Activated T-helper 9 cell treated with anti-CD3 and anti-CD28 coated beads, Interleukin-2, amount 50 U/mL, for 16 hours (primary cell): Measurements from ENCODE around the gene OTOGL.
"Not testable (repeated sequence)": the region's sequence is repeated elsewhere in the genome, so short reads cannot be mapped to it uniquely, and the experiment has no call there.

ENCODE experiments used
- DNase-seq: peaks from one replicate; pipeline ENCODE4 v3.0.0-alpha.2; 2020; ENCODE audit warnings: low read depth

Gene OTOGL

DNA sequence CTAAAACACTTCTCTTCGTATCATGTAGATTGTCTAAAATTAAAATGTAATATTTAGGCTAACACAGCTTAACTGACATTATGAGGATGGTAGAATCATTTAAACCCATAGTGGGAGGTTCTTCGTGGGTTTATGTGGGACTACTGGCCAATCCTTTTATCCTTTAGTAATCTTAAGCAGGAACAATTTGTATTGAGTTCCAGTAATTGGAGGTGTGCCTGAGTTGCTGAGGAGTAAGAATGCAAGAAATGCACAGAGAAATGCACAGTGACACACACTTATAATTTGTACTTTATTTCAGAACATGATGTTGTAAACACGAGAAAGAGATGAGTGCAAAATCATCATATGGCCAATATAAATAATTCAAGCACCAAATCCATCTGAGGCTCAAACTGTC lies 22.3 kb downstream of the OTOGL start:
- DNase-seq, result no peak

DNA sequence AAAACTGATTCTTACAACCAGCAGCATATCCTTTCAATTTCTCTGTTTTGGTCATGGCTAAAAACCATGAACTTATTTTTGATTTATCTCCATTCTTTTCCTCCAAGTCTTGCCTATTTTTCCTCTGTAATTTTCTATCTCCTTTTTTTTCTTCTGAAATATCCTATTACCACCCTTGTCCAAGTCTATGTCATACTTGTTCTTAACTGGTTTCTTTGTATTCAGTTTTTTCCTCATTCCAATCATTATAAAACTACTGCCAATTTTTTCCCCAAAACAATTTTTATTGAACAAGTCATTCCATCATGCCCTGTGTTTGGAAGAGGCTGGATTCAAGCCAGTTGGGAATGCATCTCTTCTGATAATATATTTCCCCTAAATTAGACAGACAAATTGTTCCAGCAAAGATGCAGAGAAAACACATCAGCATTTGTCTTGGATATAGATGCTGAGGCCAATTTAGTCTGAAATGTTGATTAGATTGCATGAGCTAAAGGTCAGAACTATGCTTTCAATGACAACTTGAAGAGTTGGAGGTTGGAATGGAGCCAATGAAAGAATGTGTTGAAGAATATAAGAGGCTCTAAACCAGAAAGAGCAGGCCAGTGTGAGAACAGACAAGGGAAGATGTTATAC lies 30.7 kb downstream of the OTOGL start:
- no peak for DNase-seq

- DNase-seq, result no peak
Measured at GRCh38 chr12:80135624-80136023, 36.3 kb downstream of the OTOGL start.

DNA sequence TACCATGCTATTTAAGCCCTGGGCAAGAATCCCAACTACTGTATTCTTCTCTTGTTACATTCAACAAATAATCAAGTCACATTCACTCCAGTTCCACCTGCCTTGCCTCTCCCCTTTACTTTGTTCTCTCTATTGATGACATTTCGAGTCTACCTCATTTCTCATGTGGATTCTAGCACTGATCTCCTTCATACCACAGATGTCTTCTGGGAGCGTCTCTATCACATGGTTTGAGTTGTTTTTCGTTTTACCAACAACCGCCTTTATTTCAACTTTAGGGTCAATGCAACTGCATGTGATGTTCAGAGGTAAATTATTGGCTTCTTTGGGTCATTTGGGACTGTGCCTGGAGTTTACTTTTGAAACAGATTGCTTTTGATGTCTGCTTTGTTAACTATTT lies 40.7 kb downstream of the OTOGL start:
- no peak for DNase-seq

DNA sequence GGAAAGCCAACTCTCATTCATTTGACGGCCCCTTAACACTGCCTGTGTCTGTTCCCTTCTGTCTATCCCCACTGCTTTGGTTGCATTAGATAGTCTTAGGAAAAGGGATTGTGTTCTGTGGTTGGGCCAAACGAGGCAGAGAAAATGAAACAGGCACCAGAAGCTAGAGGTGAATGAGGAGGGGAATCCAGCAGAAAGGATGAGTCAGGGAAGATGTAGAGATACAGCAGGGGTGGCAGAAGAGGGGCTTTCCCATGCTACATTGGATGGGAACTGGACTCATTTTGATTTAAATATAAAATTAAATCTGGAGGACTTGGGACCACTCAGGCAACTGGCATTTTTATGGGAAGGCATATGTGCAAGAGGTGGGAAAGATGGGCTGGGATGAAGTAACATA lies 43.3 kb downstream of the OTOGL start:
- no peak for DNase-seq

DNA sequence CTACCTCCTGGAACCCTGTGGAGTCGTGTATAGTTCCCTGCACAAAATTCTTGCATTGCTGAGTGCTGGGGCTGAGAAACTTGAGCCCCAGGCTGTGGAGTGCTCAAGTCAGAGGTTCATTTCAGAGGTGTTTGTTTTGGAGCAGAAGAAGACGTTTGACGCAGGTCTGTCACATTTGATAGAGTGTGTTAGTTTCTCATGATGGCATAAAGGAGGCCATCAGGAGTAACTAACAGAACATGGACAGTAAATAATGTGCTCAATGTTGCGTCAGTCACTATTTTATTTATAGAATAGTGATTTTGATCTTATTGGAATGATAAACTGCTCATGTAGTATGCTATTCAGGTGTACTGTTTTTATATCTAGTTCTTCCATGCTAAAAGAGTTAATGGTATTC lies 44.2 kb downstream of the OTOGL start:
- DNase-seq, result no peak

DNA sequence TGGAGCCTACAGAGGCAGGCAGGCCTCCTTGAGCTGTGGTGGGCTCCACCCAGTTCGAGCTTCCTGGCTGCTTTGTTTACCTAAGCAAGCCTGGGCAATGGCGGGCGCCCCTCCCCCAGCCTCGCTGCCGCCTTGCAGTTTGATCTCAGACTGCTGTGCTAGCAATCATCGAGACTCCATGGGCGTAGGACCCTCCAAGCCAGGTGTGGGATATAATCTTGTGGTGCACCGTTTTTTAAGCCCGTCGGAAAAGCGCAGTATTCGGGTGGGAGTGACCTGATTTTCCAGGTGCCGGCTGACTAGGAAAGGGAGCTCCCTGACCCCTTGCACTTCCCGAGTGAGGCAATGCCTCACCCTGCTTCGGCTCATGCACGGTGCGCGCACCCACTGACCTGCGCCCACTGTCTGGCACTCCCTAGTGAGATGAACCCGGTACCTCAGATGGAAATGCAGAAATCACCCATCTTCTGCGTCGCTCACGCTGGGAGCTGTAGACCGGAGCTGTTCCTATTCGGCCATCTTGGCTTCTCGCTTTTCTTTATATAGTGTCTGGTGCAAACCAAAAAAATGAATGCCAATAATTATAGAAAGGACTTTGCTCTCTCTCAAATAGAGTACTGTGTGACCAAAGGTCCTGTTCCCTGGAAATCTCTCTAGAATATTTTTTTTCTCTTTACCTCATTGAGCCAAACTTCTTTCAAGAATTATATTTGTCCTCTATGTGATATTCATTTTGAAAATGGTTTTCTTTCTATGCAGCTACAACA lies 50.4 kb downstream of the OTOGL start:
- DNase-seq, result not testable (repeated sequence)

DNA sequence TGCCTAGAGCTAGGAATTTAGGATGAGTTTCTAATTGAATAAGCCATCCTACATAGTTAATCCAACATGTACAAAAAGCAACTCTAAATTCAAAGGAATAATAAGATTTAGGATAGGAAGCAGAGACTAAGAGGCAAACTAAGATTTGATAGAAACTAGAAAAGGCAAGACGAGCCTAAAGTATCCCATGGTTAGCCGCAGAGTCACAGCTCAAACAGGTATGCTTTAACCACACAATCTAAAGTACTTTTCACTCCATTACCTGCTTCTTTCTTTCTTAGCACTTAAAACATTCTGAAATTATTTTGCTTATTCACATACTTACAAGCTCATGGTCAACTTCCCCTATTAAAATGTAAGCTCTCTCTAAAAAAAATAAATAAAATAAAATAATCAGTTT lies 51.8 kb downstream of the OTOGL start:
- DNase-seq, result no peak

GRCh38 chr12:80154261-80154660 lies 54.9 kb downstream of the OTOGL start:
- DNase-seq, result no peak

DNA sequence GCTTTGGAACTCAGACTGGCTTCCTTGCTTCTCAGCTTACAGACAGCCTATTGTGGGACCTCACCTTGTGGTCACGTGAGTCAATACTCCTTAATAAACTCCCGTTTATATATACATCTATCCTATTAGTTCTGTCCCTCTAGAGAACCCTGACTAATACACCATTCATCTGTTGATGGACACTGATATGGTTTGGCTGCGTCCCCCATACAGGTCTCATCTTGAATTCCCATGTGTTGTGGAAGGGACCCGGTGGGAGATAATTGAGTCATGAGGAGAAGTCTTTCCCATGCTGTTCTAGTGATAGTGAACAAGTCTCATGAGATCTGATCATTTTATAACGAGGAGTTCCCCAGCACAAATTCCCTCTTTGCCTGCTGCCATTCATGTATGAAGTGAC lies 57.0 kb downstream of the OTOGL start:
- DNase-seq, result no peak

DNA sequence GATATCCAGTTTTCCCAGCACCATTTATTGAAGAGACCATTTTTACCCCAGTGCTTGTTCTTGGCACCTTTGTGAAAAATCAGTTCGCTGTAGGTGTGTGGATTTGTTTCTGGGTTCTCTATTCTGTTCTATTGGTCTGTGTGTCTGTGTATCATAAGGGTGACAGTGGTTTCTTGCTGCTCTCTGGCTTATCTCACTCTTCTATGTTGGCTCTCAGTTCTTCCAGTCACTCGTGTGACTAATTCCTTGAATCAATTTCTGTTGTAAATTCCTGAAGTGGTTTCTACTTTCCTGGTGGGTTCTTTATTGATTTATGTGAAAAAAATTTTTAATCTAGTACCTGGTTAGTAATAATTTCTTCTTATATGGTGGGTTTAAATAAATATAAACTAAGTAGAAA lies 58.3 kb downstream of the OTOGL start:
- DNase-seq, result no peak

GRCh38 chr12:80161612-80162011 lies 62.3 kb downstream of the OTOGL start:
- DNase-seq, result no peak

DNA sequence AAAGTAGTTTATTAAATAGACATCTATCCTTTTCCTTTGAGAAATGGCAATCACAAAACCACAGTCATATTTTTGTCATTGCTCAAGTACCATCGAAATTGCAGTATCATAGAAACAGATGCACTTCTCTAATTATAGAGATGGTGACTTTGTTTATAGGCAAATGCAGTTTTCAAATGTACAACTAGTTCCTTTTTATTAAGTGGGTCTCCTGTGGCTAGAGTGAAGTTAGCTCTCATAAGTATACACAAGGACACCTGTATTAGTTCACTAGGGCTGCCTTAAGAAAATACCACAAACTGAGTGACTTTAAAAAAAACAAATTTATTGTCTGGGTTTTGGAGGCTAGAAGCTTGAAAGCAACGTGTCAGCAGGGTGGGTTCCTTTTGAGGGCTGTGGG lies 62.8 kb downstream of the OTOGL start:
- DNase-seq, result no peak

GRCh38 chr12:80165746-80166145 lies 66.4 kb downstream of the OTOGL start:
- DNase-seq, result no peak

DNA sequence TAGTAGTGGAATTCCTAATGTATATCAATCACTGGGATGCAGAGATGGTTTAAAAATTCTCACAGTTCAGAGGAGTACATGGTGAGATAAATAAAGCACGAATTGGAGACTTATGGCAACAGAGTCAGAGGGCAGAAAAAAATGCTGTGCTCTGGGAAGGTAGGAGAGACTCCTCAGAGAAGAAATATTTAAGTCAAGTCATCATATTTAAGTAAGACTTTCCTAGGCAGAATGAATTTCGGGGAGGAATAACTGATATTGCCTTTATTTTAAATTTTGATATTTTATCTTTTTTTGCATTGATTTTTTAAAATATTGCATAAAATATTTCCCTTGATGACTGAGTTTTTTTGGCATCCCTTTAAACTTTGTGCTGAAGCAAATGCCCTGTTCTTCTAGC lies 67.4 kb downstream of the OTOGL start:
- DNase-seq, result no peak

GRCh38 chr12:80168936-80169335 lies 69.6 kb downstream of the OTOGL start:
- DNase-seq, result no peak

DNA sequence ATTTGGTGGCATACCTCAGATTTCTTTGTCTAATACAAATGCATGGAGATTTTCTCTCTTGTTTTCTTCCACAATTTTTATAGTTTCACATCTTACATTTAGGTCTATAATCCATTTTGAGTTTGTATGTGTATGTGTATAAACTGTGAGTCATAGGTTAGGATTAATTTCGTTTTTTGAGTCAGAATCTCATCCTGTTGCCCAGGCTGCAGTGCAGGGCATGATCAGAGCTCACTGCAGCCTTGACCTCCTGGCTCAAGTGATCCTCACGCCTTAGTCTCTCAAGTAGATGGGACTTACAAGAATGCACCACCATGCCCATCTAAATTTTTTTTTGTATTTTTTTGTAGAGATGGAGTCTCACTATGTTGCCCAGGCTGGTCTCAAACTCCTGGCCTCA lies 71.6 kb downstream of the OTOGL start:
- DNase-seq, result no peak

- no peak for DNase-seq
Measured at GRCh38 chr12:80173083-80173864, 73.9 kb downstream of the OTOGL start.

DNA sequence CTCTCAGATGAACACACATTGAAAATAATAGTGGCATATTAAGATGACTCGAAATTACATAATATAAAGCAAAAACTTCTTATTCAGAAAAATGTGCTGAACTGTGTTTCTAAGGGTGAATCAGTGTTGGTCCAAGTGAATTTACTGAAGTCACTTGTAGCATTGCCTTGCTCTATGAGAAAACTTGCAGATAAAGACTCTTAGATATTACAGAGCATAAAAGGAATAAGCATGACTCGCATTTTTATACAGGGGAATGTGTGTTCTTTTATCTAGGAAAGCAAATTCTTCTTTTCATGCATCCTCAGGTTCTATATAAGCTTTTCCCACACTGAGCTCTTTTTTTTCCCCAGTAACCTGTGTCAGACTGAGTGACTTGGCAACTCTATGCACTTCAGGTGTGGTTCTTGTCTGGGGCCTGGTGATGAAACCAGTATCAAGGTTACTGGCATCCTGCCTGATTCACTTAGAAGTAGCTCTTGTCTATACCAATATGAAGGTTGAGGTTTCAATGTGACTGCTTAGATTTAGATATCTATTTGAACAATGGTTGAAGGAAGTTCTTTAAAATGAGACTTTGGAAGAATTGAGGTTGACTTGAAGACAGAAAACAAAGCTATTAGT lies 76.1 kb downstream of the OTOGL start:
- DNase-seq, result no peak

DNA sequence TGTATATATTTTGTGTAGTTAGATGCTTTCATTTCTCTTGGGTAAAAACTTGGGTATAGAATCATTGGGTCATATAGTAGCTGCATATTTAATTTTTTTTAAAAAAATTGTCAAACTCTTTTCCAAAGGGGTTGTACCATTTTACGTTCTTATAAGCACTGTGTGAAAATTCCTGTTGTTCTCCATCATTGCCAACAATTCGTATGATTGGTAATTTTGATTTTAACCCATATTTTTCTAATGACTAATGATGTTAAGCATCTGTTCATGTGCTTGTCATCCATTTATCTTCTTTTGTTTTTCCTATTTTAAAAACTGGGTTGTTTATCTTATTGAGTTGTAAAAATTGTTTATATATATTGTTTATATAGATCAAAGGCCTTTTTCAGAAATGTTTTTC lies 77.4 kb downstream of the OTOGL start:
- DNase-seq, result no peak

GRCh38 chr12:80178846-80179245 lies 79.5 kb downstream of the OTOGL start:
- DNase-seq, result no peak

- no peak for DNase-seq
Measured at GRCh38 chr12:80183939-80184338, 84.6 kb downstream of the OTOGL start.

DNA sequence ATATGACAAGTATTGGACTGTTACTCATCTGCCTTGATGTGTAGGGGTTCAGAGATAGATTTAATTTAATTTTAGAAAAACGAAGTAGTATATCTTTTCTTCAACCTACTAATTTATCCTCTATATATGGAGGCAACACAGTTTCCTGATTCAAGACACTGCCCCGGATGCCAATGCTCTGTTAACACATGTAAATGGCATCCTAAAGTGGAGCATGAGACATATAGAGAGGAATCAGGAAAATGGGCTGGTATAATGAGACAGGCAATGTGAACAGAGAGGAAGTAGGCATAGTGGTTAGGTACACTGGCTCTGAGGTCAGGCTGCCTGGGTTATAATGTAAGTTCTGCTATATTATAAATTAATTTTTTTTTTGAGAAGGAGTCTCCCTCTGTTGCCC lies 85.6 kb downstream of the OTOGL start:
- DNase-seq, result no peak
